IPS-20b (cell line): Measurements from ENCODE around the gene TMTC3.

Experiments
- H3K27ac ChIP-seq: one replicate; pipeline ENCODE4 v1.5.1; 2013; ENCODE audit warnings: low read length
- H3K27me3 ChIP-seq: 2 replicates; pipeline ENCODE4 v1.6.1; 2013; ENCODE audit warnings: mild to moderate bottlenecking, low read length, inconsistent platforms; ENCODE audit not compliant: insufficient read depth
- H3K36me3 ChIP-seq: 2 replicates; pipeline ENCODE4 v1.6.1; 2013; ENCODE audit warnings: low read depth, mild to moderate bottlenecking, inconsistent platforms, low read length, moderate library complexity; ENCODE audit not compliant: insufficient read depth
- H3K4me1 ChIP-seq: 2 replicates; pipeline ENCODE4 v1.6.1; 2013; ENCODE audit warnings: mild to moderate bottlenecking, control low read depth, inconsistent platforms, low read length, moderate library complexity; ENCODE audit not compliant: insufficient read depth
- H3K4me3 ChIP-seq: 2 replicates; pipeline ENCODE4 v1.5.1; 2013; ENCODE audit warnings: mild to moderate bottlenecking, low read length, inconsistent platforms
- H3K9ac ChIP-seq: 2 replicates; pipeline ENCODE4 v1.6.1; 2013; ENCODE audit warnings: low read depth, mild to moderate bottlenecking, inconsistent platforms, low read length, moderate library complexity
- H3K9me3 ChIP-seq: 2 replicates; pipeline ENCODE4 v1.6.1; 2013; ENCODE audit warnings: mild to moderate bottlenecking, low read depth, low read length, inconsistent platforms; ENCODE audit not compliant: insufficient read depth

TMTC3 gene

GRCh38 chr12:88172844-88173407, 30.8 kb downstream of the TMTC3 start:
- H3K9me3 ChIP-seq = no peaks in the 10 kb centered on the region
- no peaks in the 10 kb centered on the region for H3K4me1 ChIP-seq
- H3K36me3 ChIP-seq = peaks cover 70% of the 10 kb centered on the region
- H3K4me3 ChIP-seq = no peak overlapping the region
- no peaks in the 10 kb centered on the region for H3K27me3 ChIP-seq
- no peak overlapping the region for H3K9ac ChIP-seq
- no peak overlapping the region for H3K27ac ChIP-seq

GRCh38 chr12:88175544-88175943, 33.4 kb downstream of the TMTC3 start:
- H3K27me3 ChIP-seq = no peaks in the 10 kb centered on the region
- H3K4me3 ChIP-seq = no peak overlapping the region
- H3K36me3 ChIP-seq = peaks cover 65% of the 10 kb centered on the region
- H3K4me1 ChIP-seq = no peaks in the 10 kb centered on the region
- H3K9me3 ChIP-seq = no peaks in the 10 kb centered on the region
- no peak overlapping the region for H3K9ac ChIP-seq
- no peak overlapping the region for H3K27ac ChIP-seq

GRCh38 chr12:88179436-88180014, 37.4 kb downstream of the TMTC3 start:
- no peaks in the 10 kb centered on the region for H3K4me1 ChIP-seq
- H3K36me3 ChIP-seq = peaks cover 53% of the 10 kb centered on the region
- no peaks in the 10 kb centered on the region for H3K9me3 ChIP-seq
- H3K27ac ChIP-seq = no peak overlapping the region
- H3K4me3 ChIP-seq = no peak overlapping the region
- H3K27me3 ChIP-seq = no peaks in the 10 kb centered on the region
- H3K9ac ChIP-seq = no peak overlapping the region

- no peak overlapping the region for H3K9ac ChIP-seq
- H3K27me3 ChIP-seq = no peaks in the 10 kb centered on the region
- peaks cover 41% of the 10 kb centered on the region for H3K36me3 ChIP-seq
- H3K27ac ChIP-seq = no peak overlapping the region
- no peaks in the 10 kb centered on the region for H3K4me1 ChIP-seq
- H3K9me3 ChIP-seq = peaks cover 3% of the 10 kb centered on the region; the same call in 1 of the 2 replicates
- H3K4me3 ChIP-seq = no peak overlapping the region
Observed at GRCh38 chr12:88181881-88182280, 39.8 kb downstream of the TMTC3 start.

GRCh38 chr12:88182416-88182815, 40.3 kb downstream of the TMTC3 start:
- H3K27me3 ChIP-seq = no peaks in the 10 kb centered on the region
- H3K36me3 ChIP-seq = peaks cover 39% of the 10 kb centered on the region
- H3K27ac ChIP-seq = no peak overlapping the region
- H3K9me3 ChIP-seq = peaks cover 3% of the 10 kb centered on the region; the same call in 1 of the 2 replicates
- H3K4me3 ChIP-seq = no peak overlapping the region
- H3K4me1 ChIP-seq = no peaks in the 10 kb centered on the region
- no peak overlapping the region for H3K9ac ChIP-seq

GRCh38 chr12:88184196-88184595, 42.1 kb downstream of the TMTC3 start:
- Histone ChIP-seq H3K9me3 (peaks cover 3% of the 10 kb centered on the region; the same call in 1 of the 2 replicates), H3K27me3 (no peaks in the 10 kb centered on the region), H3K36me3 (peaks cover 32% of the 10 kb centered on the region), H3K27ac (no peak overlapping the region), H3K4me3 (no peak overlapping the region), H3K4me1 (no peaks in the 10 kb centered on the region), H3K9ac (no peak overlapping the region)

GRCh38 chr12:88185279-88185678, 43.2 kb downstream of the TMTC3 start:
- Histone ChIP-seq H3K9ac (no peak overlapping the region), H3K4me3 (no peak overlapping the region), H3K27ac (no peak overlapping the region), H3K4me1 (no peaks in the 10 kb centered on the region), H3K36me3 (peaks cover 28% of the 10 kb centered on the region), H3K9me3 (peaks cover 3% of the 10 kb centered on the region; the same call in 1 of the 2 replicates), H3K27me3 (no peaks in the 10 kb centered on the region)

- Histone ChIP-seq H3K4me3 (no peak overlapping the region), H3K9me3 (peaks cover 3% of the 10 kb centered on the region; the same call in 1 of the 2 replicates), H3K9ac (no peak overlapping the region), H3K36me3 (peaks cover 27% of the 10 kb centered on the region), H3K27me3 (no peaks in the 10 kb centered on the region), H3K4me1 (no peaks in the 10 kb centered on the region), H3K27ac (no peak overlapping the region)
Observed at GRCh38 chr12:88185988-88186387, 43.9 kb downstream of the TMTC3 start.

- no peak overlapping the region for H3K9ac ChIP-seq
- peaks cover 26% of the 10 kb centered on the region for H3K36me3 ChIP-seq
- H3K9me3 ChIP-seq = peaks cover 3% of the 10 kb centered on the region; the same call in 1 of the 2 replicates
- H3K27ac ChIP-seq = no peak overlapping the region
- H3K4me1 ChIP-seq = no peaks in the 10 kb centered on the region
- H3K27me3 ChIP-seq = no peaks in the 10 kb centered on the region
- no peak overlapping the region for H3K4me3 ChIP-seq
Observed at GRCh38 chr12:88187571-88187970, 45.5 kb downstream of the TMTC3 start.

- H3K4me1 ChIP-seq = no peaks in the 10 kb centered on the region
- no peak overlapping the region for H3K4me3 ChIP-seq
- no peaks in the 10 kb centered on the region for H3K27me3 ChIP-seq
- no peak overlapping the region for H3K9ac ChIP-seq
- H3K36me3 ChIP-seq = peaks cover 30% of the 10 kb centered on the region
- H3K27ac ChIP-seq = no peak overlapping the region
- H3K9me3 ChIP-seq = peaks cover 3% of the 10 kb centered on the region; the same call in 1 of the 2 replicates
Observed at GRCh38 chr12:88188180-88188579, 46.1 kb downstream of the TMTC3 start.

GRCh38 chr12:88192426-88192825, 50.3 kb downstream of the TMTC3 start:
- Histone ChIP-seq H3K27me3 (no peaks in the 10 kb centered on the region), H3K9ac (no peak overlapping the region), H3K4me1 (no peaks in the 10 kb centered on the region), H3K27ac (no peak overlapping the region), H3K9me3 (no peaks in the 10 kb centered on the region), H3K4me3 (no peak overlapping the region), H3K36me3 (peaks cover 42% of the 10 kb centered on the region)

GRCh38 chr12:88194868-88195267, 52.8 kb downstream of the TMTC3 start:
- no peaks in the 10 kb centered on the region for H3K4me1 ChIP-seq
- no peak overlapping the region for H3K9ac ChIP-seq
- no peak overlapping the region for H3K27ac ChIP-seq
- H3K27me3 ChIP-seq = no peaks in the 10 kb centered on the region
- no peak overlapping the region for H3K4me3 ChIP-seq
- H3K9me3 ChIP-seq = no peaks in the 10 kb centered on the region
- peaks cover 42% of the 10 kb centered on the region for H3K36me3 ChIP-seq
